ENCODE results near the gene CACNA1C.

The CACNA1C gene

GRCh38 chr12:2526371-2526770, 473.6 kb downstream of the CACNA1C start:
- no peak for DNase-seq (ENCODE audit: low read depth)

- DNase-seq (ENCODE audit: low read depth): no peak
Observed at GRCh38 chr12:2528001-2528400, 475.2 kb downstream of the CACNA1C start.

GRCh38 chr12:2529807-2530206, 477.0 kb downstream of the CACNA1C start:
- no peak for DNase-seq (ENCODE audit: low read depth)

GRCh38 chr12:2531371-2531770, 478.6 kb downstream of the CACNA1C start:
- no peak for DNase-seq (ENCODE audit: low read depth)

GRCh38 chr12:2533036-2533435, 480.2 kb downstream of the CACNA1C start:
- DNase-seq (ENCODE audit: low read depth): no peak

- DNase-seq (ENCODE audit: low read depth): no peak
Observed at GRCh38 chr12:2535583-2536204, 482.9 kb downstream of the CACNA1C start.

- DNase-seq (ENCODE audit: low read depth): no peak
Observed at GRCh38 chr12:2536724-2537123, 483.9 kb downstream of the CACNA1C start.

GRCh38 chr12:2537868-2538541, 485.2 kb downstream of the CACNA1C start:
- no peak for DNase-seq (ENCODE audit: low read depth)

- no peak for DNase-seq (ENCODE audit: low read depth)
Observed at GRCh38 chr12:2539938-2540337, 487.2 kb downstream of the CACNA1C start.

GRCh38 chr12:2540535-2540941, 487.8 kb downstream of the CACNA1C start:
- no peak for DNase-seq (ENCODE audit: low read depth)

- no peak for DNase-seq (ENCODE audit: low read depth)
Observed at GRCh38 chr12:2541631-2542204, 488.9 kb downstream of the CACNA1C start.

- no peak for DNase-seq (ENCODE audit: low read depth)
Observed at GRCh38 chr12:2543801-2544200, 491.0 kb downstream of the CACNA1C start.

GRCh38 chr12:2544230-2544629, 491.4 kb downstream of the CACNA1C start:
- DNase-seq (ENCODE audit: low read depth): no peak

GRCh38 chr12:2547273-2548044, 494.7 kb downstream of the CACNA1C start:
- no peak for DNase-seq (ENCODE audit: low read depth)

- no peak for DNase-seq (ENCODE audit: low read depth)
Observed at GRCh38 chr12:2548081-2548480, 495.3 kb downstream of the CACNA1C start.

- DNase-seq (ENCODE audit: low read depth): no peak
Observed at GRCh38 chr12:2550561-2551411, 498.0 kb downstream of the CACNA1C start.

GRCh38 chr12:2551412-2551900, 498.7 kb downstream of the CACNA1C start:
- DNase-seq (ENCODE audit: low read depth): no peak

GRCh38 chr12:2552000-2552756, 499.4 kb downstream of the CACNA1C start:
- DNase-seq (ENCODE audit: low read depth): no peak

GRCh38 chr12:2553388-2554126, 500.8 kb downstream of the CACNA1C start:
- DNase-seq (ENCODE audit: low read depth): no peak

GRCh38 chr12:2555487-2556082, 502.8 kb downstream of the CACNA1C start:
- DNase-seq (ENCODE audit: low read depth): no peak
